Adipose tissue (tissue), 3 donors: ENCODE measurements around the gene LOXL4. TPM values are rescaled to one million over a fixed set of nuclear protein-coding genes. Genes with fewer than 3 reads are reported as not detected.
"Not testable (repeated sequence)": the region's sequence is repeated elsewhere in the genome, so short reads cannot be mapped to it uniquely, and the experiment has no call there.

Experiments
- H3K27ac ChIP-seq: one replicate; pipeline ENCODE4 v1.5.1; 2013; ENCODE audit warnings: low read depth, low read length
- WGBS, 3 donors: extraction: QIAGEN DNeasy Blood & Tissue Kit; methylation state at CpG; one replicate each; pipeline ENCODE4 v1.1.7; 2013; 5-methylcytosine and 5-hydroxymethylcytosine counted together
- polyA plus RNA-seq, 3 donors: library from polyadenylated mRNA; stranded (reverse); fragments of 200-250 nt; gene quantifications; one replicate each; pipeline ENCODE4 v1.2.3, GENCODE V29; 2013
- donor health status: healthy with polysubstance abuse.
- donor health status: Bipolar disorder and iron deficiency.
- donor health status: healthy.

LOXL4 gene
- polyA plus RNA-seq, 3 donors, result 1.5 to 2.8 (median 2.0) TPM

- 86 to 88% (median 88%) methylated on average over 17 of the region's 17 CpGs for WGBS, 3 donors
- H3K27ac ChIP-seq, result no peak overlapping the region
Observed at GRCh38 chr10:98255146-98255877, 12.7 kb downstream of the LOXL4 start.

DNA sequence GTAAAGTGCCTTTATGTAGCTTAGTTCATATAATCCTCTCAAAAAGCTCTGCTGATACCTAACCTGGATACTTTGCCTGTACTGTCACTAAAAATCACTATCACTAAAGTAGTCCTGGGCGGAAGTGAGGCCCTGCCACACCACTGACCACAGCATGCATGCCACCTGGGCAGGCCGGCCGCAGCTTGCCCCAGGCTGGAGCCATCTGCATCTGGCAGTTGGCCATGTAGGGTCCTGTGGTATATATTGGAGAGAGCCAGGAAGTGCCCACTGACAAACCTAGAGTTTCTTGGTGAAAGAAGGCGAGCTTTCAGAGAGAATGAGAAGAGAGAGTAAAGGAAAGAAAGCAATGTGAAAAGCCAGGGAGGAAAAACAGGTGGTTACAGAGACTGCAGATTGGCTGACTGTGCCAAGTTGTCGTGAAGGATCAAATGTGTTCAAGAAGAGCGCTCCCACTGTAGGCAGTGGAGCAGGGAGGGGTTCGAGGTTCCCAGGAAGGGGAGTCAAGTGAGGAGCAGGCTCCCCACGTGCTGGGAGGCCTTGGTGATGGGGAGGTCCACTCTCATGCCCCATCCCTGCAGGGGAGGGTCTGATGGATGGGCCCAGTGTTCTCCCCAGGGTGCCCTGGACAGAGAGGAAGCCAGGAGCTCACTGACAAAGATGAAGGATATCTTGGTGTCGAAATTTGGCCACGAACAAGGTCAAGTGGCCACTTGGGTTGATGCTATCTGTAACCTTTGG is 13.6 kb downstream of the LOXL4 start:
- no peak overlapping the region for H3K27ac ChIP-seq
- WGBS, 3 donors, result 76 to 80% (median 77%) methylated on average over 10 of the region's 10 CpGs

DNA sequence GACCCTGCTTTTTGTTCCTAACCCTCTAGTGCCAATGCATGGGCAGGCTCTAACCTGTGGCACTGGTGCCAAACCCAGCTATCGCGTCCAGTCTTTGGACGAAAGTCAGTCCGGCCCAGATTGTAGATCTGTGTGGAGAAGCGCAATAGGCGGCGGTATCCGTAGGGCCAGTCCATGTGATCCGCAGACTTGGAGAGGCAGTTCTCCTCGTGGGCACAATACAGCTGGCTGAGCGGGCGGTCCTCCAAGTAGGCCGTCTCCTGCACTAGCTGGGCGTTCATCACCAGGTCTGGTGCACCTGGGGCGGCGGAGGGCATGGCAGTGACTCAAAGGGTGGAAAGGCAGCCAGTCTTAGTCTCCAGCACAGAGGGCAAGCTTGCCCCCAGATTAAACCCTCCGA is 14.5 kb downstream of the LOXL4 start:
- 89 to 95% (median 90%) methylated on average over 17 of the region's 17 CpGs for WGBS, 3 donors
- H3K27ac ChIP-seq, result no peak overlapping the region

DNA sequence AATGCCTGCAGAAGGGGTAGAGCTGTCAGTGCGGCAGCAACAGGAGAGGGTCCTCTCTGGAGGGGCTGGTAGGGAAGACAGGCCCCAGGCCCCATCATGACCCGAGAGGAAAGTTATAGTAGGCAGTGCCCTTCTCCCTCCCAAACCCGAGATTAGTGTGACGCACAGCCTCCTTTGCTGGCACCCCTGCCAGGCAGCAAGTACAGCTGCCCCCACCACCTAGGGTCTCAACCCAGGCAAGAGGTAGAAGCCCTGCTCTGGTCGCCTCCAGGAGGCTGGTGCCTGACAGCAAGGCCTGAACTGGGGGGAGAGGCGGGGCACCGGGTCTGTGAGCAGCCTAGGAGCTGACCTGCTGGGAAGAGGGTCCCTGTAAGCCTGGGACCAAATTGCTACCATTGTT is 15.5 kb downstream of the LOXL4 start:
- H3K27ac ChIP-seq, result no peak overlapping the region
- 91 to 92% (median 92%) methylated on average over 7 of the region's 7 CpGs for WGBS, 3 donors

- H3K27ac ChIP-seq, result no peak overlapping the region
- WGBS, 3 donors, result 73 to 80% (median 77%) methylated on average over 8 of the region's 8 CpGs
Observed at GRCh38 chr10:98251399-98251798, 16.6 kb downstream of the LOXL4 start.

DNA sequence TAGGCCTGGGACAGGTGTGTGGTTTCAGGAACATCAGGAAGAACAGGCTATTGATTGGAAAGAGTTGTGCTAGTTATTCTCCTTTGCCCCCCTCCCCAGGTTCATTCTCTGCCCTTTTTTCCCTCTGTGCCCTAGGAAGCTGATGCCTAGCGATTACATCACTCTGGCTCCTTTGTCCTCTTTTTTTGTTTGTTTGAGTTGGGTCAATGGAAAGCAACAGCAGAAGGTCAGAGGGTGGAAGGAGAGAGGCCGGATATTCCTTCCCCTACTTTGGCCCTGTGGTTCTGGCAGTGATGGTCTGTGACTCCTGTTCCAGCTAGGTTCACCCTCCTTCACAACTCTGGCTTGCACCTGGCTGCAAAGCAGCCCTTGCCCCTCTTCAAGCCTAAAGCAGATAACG is 18.9 kb downstream of the LOXL4 start:
- no peak overlapping the region for H3K27ac ChIP-seq
- WGBS, 3 donors, result 84 to 91% (median 88%) methylated on average over 3 of the region's 3 CpGs

DNA sequence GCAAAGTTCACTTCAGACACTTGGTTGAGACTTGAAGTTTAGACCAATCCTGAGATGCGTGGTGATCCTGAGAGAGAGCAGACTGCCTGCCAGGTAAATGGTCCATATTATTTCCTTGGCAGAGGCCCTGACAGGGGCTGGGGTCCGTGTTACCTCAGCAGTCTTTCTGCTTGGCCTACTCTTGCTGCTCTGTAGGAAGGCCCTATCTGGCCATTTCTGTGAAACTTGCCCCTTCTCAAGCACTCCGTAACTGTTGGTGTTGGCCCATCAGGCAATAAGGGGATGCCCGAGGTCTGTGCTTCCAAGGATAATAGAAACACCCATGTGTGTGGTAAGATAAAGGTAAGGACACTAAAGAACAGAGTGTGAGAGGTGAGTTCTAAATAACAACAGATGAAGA is 20.0 kb downstream of the LOXL4 start:
- no peak overlapping the region for H3K27ac ChIP-seq
- WGBS, 3 donors, result 91 to 92% (median 92%) methylated on average over 4 of the region's 4 CpGs

DNA sequence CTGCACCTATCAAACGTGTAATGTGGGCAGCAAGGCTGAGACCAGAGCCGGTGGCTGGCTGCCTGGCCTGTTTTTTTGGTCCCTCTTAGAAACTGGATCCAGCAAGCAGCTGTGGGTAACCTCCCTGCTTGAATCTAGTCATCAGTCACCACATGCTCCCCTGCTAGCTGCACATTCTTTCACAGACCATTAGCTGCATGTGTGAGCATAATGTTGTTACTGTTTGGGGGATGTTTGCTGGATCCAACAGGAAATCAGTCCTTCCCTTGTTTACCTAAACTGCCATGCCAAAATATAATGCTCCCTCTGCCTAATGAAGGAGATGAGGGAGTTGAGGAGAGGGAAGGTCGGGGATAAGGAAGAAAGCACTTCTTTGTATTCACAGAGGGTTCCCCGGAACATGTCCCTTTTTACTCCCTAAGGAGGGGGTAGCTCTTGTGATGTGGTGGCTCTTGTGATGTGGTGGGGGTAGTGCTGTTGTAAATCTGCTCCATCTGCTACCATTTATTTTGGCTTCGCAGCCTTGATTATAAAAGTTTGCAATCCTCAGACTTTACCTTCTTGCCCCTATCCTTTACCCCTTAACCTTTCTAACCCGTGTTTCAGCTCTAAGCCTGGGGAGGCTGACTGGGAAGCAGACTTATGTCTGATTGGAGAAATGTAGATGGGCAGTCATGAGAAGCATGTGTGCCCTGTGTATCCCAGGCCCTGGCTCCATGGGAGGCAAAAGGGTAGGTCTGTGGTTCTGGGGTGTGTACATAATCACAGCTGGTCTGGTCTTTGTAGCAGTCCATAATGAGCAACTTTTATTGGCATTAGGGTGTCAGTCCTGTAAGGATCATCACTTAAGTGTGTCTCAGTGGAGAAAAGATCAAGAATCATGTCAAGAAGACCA is 20.8 kb downstream of the LOXL4 start:
- 65 to 74% (median 74%) methylated on average over 6 of the region's 6 CpGs for WGBS, 3 donors
- H3K27ac ChIP-seq, result no peak overlapping the region

- H3K27ac ChIP-seq, result no peak overlapping the region
Observed at GRCh38 chr10:98244586-98244985, 23.4 kb downstream of the LOXL4 start.

DNA sequence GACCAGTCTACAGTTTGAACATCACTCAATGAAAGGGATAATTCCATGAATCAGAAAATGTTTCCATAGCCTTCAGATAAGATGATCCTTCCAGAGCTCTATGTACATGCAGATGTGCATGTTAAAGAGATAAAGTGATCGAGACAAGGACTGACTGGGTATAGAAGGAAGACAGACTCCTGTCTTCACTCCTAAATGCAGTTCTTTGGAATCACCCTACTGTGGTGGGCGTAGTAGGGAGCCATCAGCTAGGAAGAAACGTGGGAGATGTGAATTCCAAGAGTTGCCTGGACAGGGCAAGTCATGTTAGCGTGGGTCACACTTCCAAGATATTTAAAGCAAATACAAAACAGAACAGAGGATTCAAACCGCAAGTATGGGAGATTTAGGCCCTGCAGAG is 23.9 kb downstream of the LOXL4 start:
- no peak overlapping the region for H3K27ac ChIP-seq
- 90 to 92% (median 91%) methylated on average over 5 of the region's 5 CpGs for WGBS, 3 donors

More at GRCh38 chr10:98244586-98244985, 23.4 kb downstream of the LOXL4 start:
- WGBS, 3 donors, result 92 to 94% (median 92%) methylated on average over 2 of the region's 2 CpGs

GRCh38 chr10:98242823-98243222 is 25.2 kb downstream of the LOXL4 start:
- 81 to 90% (median 83%) methylated on average over 1 of the region's 1 CpG for WGBS, 3 donors
- no peak overlapping the region for H3K27ac ChIP-seq

DNA sequence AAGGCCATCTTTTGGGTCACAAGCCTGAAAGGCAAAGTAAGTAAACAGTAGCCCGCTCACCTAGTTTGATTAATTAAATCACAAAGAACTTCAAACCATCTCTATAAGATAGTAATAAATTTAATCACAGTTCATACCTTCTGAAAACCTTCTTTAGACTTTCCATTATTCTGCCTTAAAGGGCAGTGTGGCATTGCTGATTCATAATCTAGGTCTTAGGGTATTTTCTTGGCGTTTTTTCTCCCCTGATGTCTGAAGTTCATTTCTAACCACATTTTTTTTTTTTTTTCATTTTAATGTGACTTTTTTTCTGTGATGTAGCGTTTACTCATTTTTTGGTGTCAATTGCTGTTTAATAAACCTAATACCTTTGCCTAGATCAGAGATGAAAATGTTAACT is 27.5 kb downstream of the LOXL4 start:
- H3K27ac ChIP-seq, result no peak overlapping the region
- WGBS, 3 donors, result 94 to 96% (median 96%) methylated on average over 3 of the region's 3 CpGs

DNA sequence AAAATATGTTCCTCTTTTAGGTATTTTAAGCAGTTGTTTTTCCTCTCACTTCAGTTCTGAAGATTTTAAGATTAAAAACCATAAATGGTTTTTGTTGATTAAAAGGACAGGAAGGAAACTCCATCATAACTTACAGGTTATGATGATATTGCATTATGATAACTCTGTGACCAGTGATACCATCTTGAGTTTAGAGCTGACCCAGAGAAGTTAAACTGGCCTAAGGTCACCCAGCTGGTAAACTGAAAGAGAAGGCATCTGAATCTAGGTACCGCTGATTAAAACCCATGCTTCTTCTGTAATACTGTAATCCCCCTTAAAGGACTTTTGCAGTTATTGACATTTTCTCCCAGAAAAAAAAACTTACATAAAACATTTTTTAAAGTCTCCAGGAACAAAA is 29.6 kb downstream of the LOXL4 start:
- WGBS, 3 donors, result 86 to 100% (median 90%) methylated on average over 1 of the region's 1 CpG
- H3K27ac ChIP-seq, result no peak overlapping the region

GRCh38 chr10:98236862-98237261 is 31.1 kb downstream of the LOXL4 start:
- no peak overlapping the region for H3K27ac ChIP-seq
- WGBS, 3 donors, result 79 to 89% (median 87%) methylated on average over 5 of the region's 5 CpGs

DNA sequence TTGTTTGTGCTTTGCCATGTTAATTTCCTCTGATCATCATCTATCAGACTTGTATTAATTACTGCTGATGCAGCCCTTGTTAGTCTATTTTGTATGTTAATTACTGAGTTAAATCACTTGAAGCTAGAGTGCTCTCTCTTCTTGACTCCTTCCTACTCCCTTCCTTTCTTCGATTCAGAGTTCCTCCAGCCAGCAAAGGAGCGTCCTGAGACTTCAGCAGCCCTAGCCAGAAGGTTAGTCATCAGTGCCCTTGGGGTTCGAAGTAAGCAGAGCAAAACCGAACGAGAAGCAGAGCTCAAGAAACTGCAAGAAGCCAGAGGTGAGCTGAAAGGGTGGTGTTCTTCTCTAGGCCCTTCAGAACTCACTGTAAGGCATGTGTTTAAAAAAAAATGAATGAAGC is 32.1 kb downstream of the LOXL4 start:
- 64 to 88% (median 83%) methylated on average over 5 of the region's 5 CpGs for WGBS, 3 donors
- H3K27ac ChIP-seq, result no peak overlapping the region

GRCh38 chr10:98231417-98231816 is 36.6 kb downstream of the LOXL4 start:
- 96 to 98% (median 98%) methylated on average over 4 of the region's 4 CpGs for WGBS, 3 donors
- no peak overlapping the region for H3K27ac ChIP-seq

DNA sequence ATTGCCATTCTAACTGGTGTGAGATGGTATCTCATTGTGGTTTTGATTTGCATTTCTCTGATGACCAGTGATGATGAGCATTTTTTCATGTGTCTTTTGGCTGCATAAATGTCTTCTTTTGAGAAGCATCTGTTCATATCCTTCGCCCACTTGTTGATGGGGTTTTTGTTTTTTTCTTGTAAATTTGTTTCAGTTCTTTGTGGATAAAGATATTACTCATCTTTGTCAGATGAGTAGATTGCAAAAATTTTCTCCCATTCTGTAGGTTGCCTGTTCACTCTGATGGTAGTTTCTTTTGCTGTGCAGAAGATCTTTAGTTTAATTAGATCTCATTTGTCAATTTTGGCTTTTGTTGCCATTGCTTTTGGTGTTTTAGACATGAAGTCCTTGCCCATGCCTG is 39.7 kb downstream of the LOXL4 start:
- H3K27ac ChIP-seq, result not testable (repeated sequence)
- 83 to 97% (median 94%) methylated on average over 1 of the region's 1 CpG for WGBS, 3 donors

- 97 to 99% (median 98%) methylated on average over 3 of the region's 3 CpGs for WGBS, 3 donors
- H3K27ac ChIP-seq, result not testable (repeated sequence)
Observed at GRCh38 chr10:98227713-98228112, 40.3 kb downstream of the LOXL4 start.
